A549 (cell line): Measurements from ENCODE around the gene ALOX15B. TPM values are rescaled to one million over a fixed set of nuclear protein-coding genes. Genes with fewer than 3 reads are reported as not detected.

Experiments
- ATAC-seq, 2 experiments: fragments of 200-7000 bp in 1 of 2; fragments of >200 bp in 1 of 2; cut with Nextera tagmentation in 1 of 2; cut with Tn5 transposase in 1 of 2; 3 replicates each; pipeline versions ENCODE4 v1.8.0 to v1.9.1; 2018 to 2020; ENCODE audit warnings: mild to moderate bottlenecking in 1 of 2, moderate library complexity in 1 of 2
- CTCF ChIA-PET: fragments of 300-600 bp; sonication (Branson Sonifier 250); formaldehyde crosslinking; extraction: SDS; loops from one replicate; lab custom pipeline; 2021; ENCODE audit warnings: antibody characterized with exemption, inconsistent platforms; lab: Yijun Ruan, JAX
- POLR2A ChIA-PET: fragments of 350-600 bp; formaldehyde crosslinking; extraction: SDS; loops from one replicate; lab custom pipeline; 2021; ENCODE audit warnings: antibody characterized with exemption, inconsistent platforms; lab: Yijun Ruan, JAX
- DNase-seq, 2 experiments: peaks; one replicate each; pipeline versions ENCODE4 v3.0.0 to v3.0.0-alpha.2; 2011 to 2016; ENCODE audit warnings: low read depth in 1 of 2, low spot score in 1 of 2
- FAIRE-seq: peaks from 2 replicates; lab custom pipeline; 2011; peaks lifted over from hg19 to GRCh38; lab: Jason Lieb, UNC
- H3K27ac ChIP-seq, 2 experiments: fragments of >200 bp; sonication (Bioruptor Twin); formaldehyde crosslinking; 3 replicates each; pipeline ENCODE4 v1.5.1; 2016 to 2017
- H3K4me1 ChIP-seq: fragments of >200 bp; sonication (Bioruptor Twin); formaldehyde crosslinking; 3 replicates; pipeline ENCODE4 v1.6.1; 2016
- H3K4me2 ChIP-seq: fragments of >200 bp; sonication (Bioruptor Twin); formaldehyde crosslinking; 3 replicates; pipeline ENCODE4 v1.6.1; 2016
- H3K4me3 ChIP-seq: fragments of >200 bp; sonication (Bioruptor Twin); formaldehyde crosslinking; 3 replicates; pipeline ENCODE4 v1.5.1; 2016
- H3K9me3 ChIP-seq: fragments of >200 bp; sonication (Bioruptor Twin); formaldehyde crosslinking; 3 replicates; pipeline ENCODE4 v1.6.1; 2016
- CEBPB ChIP-seq, 2 experiments: fragments of >200 bp in 1 of 2; sonication (Bioruptor Twin) in 1 of 2; formaldehyde crosslinking in 1 of 2; IDR thresholded peaks; 2 replicates each; pipeline ENCODE4 v1.6.1; 2012 to 2016
- FOSB ChIP-seq: fragments of 250-450 bp; sonication (Bioruptor Pico); IDR thresholded peaks from 2 replicates; pipeline ENCODE4 v1.5.0; 2020; ENCODE audit warnings: mild to moderate bottlenecking, moderate library complexity
- FOXS1 ChIP-seq: fragments of 250-450 bp; sonication (Bioruptor Pico); IDR thresholded peaks from 2 replicates; pipeline ENCODE4 v1.5.0; 2020; ENCODE audit warnings: mild to moderate bottlenecking, moderate library complexity
- HOXA7 ChIP-seq: fragments of 250-450 bp; sonication (Bioruptor Pico); IDR thresholded peaks from 2 replicates; pipeline ENCODE4 v1.5.0; 2020; ENCODE audit warnings: mild to moderate bottlenecking, moderate library complexity
- HOXB13 ChIP-seq: fragments of 250-450 bp; sonication (Bioruptor Pico); IDR thresholded peaks from 2 replicates; pipeline ENCODE4 v1.5.0; 2020; ENCODE audit warnings: low read depth, mild to moderate bottlenecking, moderate library complexity
- HOXB5 ChIP-seq: fragments of 250-450 bp; sonication (Bioruptor Pico); IDR thresholded peaks from 2 replicates; pipeline ENCODE4 v1.5.0; 2020; ENCODE audit warnings: mild to moderate bottlenecking, moderate library complexity
- JUN ChIP-seq, 2 experiments: fragments of >200 bp; sonication (Bioruptor Twin); formaldehyde crosslinking; IDR thresholded peaks; 2 replicates in 1 of 2; 3 replicates in 1 of 2; pipeline ENCODE4 v1.6.1; 2016 to 2017
- KDM5A ChIP-seq: fragments of 200-600 bp; sonication (generic); IDR thresholded peaks from 2 replicates; pipeline ENCODE4 v1.6.1; 2016; ENCODE audit warnings: antibody characterized with exemption, mild to moderate bottlenecking
- NFE2L2 ChIP-seq: fragments of 150-350 bp; conservative IDR thresholded peaks from 2 replicates; pipeline ENCODE4 v1.6.1; 2014; ENCODE audit warnings: low read length
- NPAS2 ChIP-seq: fragments of 250-450 bp; sonication (Bioruptor Pico); IDR thresholded peaks from 2 replicates; pipeline ENCODE4 v1.8.0; 2022; ENCODE audit warnings: mild to moderate bottlenecking, moderate library complexity, borderline replicate concordance
- NR3C1 ChIP-seq: fragments of >200 bp; sonication (Bioruptor Twin); formaldehyde crosslinking; IDR thresholded peaks from 3 replicates; pipeline ENCODE4 v1.6.1; 2017
- POLR2AphosphoS2 ChIP-seq: conservative IDR thresholded peaks from 2 replicates; pipeline ENCODE4 v1.6.1; 2012; ENCODE audit warnings: low read length, improper control_type of control experiment, inconsistent platforms
- RCOR1 ChIP-seq: fragments of 150-350 bp; IDR thresholded peaks from 2 replicates; pipeline ENCODE4 v1.6.1; 2014; ENCODE audit warnings: antibody characterized with exemption, low read length, low read depth
- RNF2 ChIP-seq: fragments of 200-600 bp; sonication (generic); IDR thresholded peaks from 2 replicates; pipeline ENCODE4 v1.6.1; 2016; ENCODE audit warnings: low read depth, mild to moderate bottlenecking, antibody characterized with exemption, moderate library complexity, borderline replicate concordance
- SMC3 ChIP-seq: fragments of >200 bp; sonication (Bioruptor Twin); formaldehyde crosslinking; IDR thresholded peaks from 3 replicates; pipeline ENCODE4 v1.6.1; 2018; ENCODE audit warnings: inconsistent platforms
- TFCP2L1 ChIP-seq: fragments of 250-450 bp; sonication (Bioruptor Pico); IDR thresholded peaks from 2 replicates; pipeline ENCODE4 v1.5.0; 2021; ENCODE audit warnings: mild to moderate bottlenecking
- ZC3H11A ChIP-seq: fragments of 450-650 bp; IDR thresholded peaks from 2 replicates; pipeline ENCODE4 v1.6.1; 2014; ENCODE audit warnings: antibody characterized with exemption, mild to moderate bottlenecking
- ZFP36 ChIP-seq: fragments of 450-650 bp; IDR thresholded peaks from 2 replicates; pipeline ENCODE4 v1.6.1; 2014; ENCODE audit warnings: borderline replicate concordance; ENCODE audit not compliant: partially characterized antibody
- ZNF302 ChIP-seq: fragments of 250-450 bp; sonication (Bioruptor Pico); IDR thresholded peaks from 2 replicates; pipeline ENCODE4 v1.9.0; 2021; ENCODE audit warnings: inconsistent platforms, mild to moderate bottlenecking, moderate library complexity
- WGBS: methylation state at CpG from one replicate; pipeline ENCODE4 v1.1.6; 2017; ENCODE audit errors: missing lambda C conversion rate; 5-methylcytosine and 5-hydroxymethylcytosine counted together
- polyA plus RNA-seq, 4 experiments: library from polyadenylated mRNA; depleted of rRNA in 3 of 4; stranded (reverse); fragments of >200 nt; fragmentation: RNase III in 1 of 4; extraction: RNeasy Plus Mini Kit Qiagen cat#74134 plus additional on column Dnase treatment in 1 of 4; gene quantifications; 2 replicates in 3 of 4; 3 replicates in 1 of 4; pipeline ENCODE4 v1.2.3, GENCODE V29; 2011 to 2017
- TF ChIP-seq, protein P1 (sequence below): fragments of >200 bp; sonication (Bioruptor Twin); formaldehyde crosslinking; IDR thresholded peaks from 3 replicates; pipeline ENCODE4 v1.5.1; 2016
- TF ChIP-seq, protein P2 (sequence below): fragments of 450-650 bp; IDR thresholded peaks from 2 replicates; pipeline ENCODE4 v1.6.1; 2014; ENCODE audit warnings: antibody characterized with exemption
- TF ChIP-seq, protein P3 (sequence below): fragments of 250-450 bp; sonication (Bioruptor Pico); IDR thresholded peaks from 2 replicates; pipeline ENCODE4 v1.5.0; 2021; ENCODE audit warnings: mild to moderate bottlenecking, moderate library complexity, borderline replicate concordance
- TF ChIP-seq, protein P4 (sequence below): IDR thresholded peaks from 2 replicates; pipeline ENCODE4 v1.6.1; 2012; ENCODE audit warnings: low read depth, borderline replicate concordance
- TF ChIP-seq, protein P5 (sequence below): fragments of >200 bp; sonication (Bioruptor Twin); formaldehyde crosslinking; IDR thresholded peaks from 2 replicates; pipeline ENCODE4 v1.6.1; 2016

The ALOX15B gene
- polyA plus RNA-seq, 2 of the 4 experiments (the other 2 are of a cell fraction), result not detected

DNA sequence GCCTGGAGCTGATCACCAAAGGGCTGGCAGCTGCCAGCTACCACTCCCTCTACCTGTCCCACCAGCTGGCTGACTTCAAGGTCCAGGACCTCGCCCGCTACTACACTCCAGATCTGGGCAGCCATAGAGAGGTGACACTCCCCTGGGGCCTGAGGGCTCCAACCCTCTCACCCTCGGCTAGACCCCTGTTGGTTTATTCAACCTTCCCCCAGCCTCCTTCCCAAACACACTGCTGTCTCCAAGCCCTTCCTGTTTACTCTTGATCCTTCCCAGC is 30.7 kb downstream of the ALOX15B start (continued):
- TF ChIP-seq, protein P1, sequence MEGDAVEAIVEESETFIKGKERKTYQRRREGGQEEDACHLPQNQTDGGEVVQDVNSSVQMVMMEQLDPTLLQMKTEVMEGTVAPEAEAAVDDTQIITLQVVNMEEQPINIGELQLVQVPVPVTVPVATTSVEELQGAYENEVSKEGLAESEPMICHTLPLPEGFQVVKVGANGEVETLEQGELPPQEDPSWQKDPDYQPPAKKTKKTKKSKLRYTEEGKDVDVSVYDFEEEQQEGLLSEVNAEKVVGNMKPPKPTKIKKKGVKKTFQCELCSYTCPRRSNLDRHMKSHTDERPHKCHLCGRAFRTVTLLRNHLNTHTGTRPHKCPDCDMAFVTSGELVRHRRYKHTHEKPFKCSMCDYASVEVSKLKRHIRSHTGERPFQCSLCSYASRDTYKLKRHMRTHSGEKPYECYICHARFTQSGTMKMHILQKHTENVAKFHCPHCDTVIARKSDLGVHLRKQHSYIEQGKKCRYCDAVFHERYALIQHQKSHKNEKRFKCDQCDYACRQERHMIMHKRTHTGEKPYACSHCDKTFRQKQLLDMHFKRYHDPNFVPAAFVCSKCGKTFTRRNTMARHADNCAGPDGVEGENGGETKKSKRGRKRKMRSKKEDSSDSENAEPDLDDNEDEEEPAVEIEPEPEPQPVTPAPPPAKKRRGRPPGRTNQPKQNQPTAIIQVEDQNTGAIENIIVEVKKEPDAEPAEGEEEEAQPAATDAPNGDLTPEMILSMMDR, result no peak

DNA sequence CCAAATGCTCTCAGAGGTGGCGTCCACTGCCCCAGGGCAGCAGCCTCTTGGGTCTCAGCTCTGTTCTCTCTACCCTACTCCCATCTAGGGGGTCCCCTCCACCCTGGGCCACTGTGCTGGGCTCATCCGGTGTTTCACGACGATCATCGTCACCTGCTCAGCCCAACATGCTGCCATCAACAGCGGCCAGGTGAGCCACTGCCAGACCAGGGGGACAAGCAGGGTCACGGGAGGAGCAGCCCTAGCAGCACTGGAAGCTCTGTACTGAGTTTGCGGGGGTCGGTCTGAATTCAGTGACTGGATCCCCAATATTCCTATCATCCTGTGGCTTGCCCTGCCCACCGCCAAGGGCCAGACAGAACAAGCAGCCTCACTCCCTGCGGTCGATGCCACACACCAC is 32.6 kb downstream of the ALOX15B start:
- 80% methylated on average over 12 of the region's 12 CpGs for WGBS
- no peak for ATAC-seq
- Histone ChIP-seq H3K4me3 (no peak overlapping the region), H3K27ac (no peak overlapping the region), H3K9me3 (no peaks in the 10 kb centered on the region), H3K4me2 (no peak overlapping the region), H3K4me1 (peaks cover 16% of the 10 kb centered on the region)
- no peak for DNase-seq
- ChIA-PET POLR2A (no interaction called here), CTCF (interaction anchor here (0.5 to 27.4 kb wide), 11 partner anchors 8 to 1281 kb away, joined by 3 to 1490 read pairs (median 5); partner anchors contain the start of genes ALOX12B, ALOXE3 and AURKB)
- FAIRE-seq, result no peak
- TF ChIP-seq, protein P2, sequence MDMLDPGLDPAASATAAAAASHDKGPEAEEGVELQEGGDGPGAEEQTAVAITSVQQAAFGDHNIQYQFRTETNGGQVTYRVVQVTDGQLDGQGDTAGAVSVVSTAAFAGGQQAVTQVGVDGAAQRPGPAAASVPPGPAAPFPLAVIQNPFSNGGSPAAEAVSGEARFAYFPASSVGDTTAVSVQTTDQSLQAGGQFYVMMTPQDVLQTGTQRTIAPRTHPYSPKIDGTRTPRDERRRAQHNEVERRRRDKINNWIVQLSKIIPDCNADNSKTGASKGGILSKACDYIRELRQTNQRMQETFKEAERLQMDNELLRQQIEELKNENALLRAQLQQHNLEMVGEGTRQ, result no peak
- TF ChIP-seq POLR2AphosphoS2 (no peak), JUN (IDR thresholded peaks at IDR 0.05) (no peak), FOXS1 (no peak), NPAS2 (no peak), RNF2 (no peak), ZNF302 (no peak), SMC3 (no peak)
- TF ChIP-seq, all 56 proteins: peak for 0

DNA sequence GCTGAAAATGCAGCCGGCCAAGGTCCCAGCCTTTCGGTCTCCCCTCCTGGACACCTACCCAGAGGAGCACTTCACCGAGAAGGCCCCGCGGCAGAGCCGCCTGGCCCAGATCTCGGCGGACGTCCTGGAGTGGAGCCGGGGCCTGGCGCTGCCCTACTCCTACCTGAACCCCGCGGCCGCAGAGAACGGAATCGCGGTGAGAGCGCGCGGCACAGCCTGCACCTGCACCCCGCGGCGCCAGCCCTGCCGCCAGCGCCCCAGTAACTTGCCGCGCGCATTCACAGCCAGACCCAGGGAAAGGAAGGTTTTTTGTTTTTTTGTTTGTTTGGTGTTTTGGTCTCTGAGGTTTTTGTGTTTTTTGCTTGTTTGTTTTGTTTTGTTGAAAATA is 33.5 kb downstream of the ALOX15B start:
- no peak for FAIRE-seq
- no peak overlapping the region for H3K4me3 ChIP-seq
- no peak for ATAC-seq
- no peak for TF ChIP-seq FOSB (CRISPR knock-in tag)
- TF ChIP-seq, all 56 proteins: peak for 0
- ChIA-PET POLR2A (no interaction called here), CTCF (interaction anchor here (0.7 to 27.4 kb wide), 8 partner anchors 7 to 160 kb away, joined by 3 to 1490 read pairs (median 28); partner anchors contain the start of genes ALOX12B and ALOXE3)
- H3K4me1 ChIP-seq, result peaks cover 16% of the 10 kb centered on the region
- 84% methylated on average over 28 of the region's 28 CpGs for WGBS
- DNase-seq, result no peak
- H3K27ac ChIP-seq, result no peak overlapping the region
- no peak overlapping the region for H3K4me2 ChIP-seq
- no peaks in the 10 kb centered on the region for H3K9me3 ChIP-seq

DNA sequence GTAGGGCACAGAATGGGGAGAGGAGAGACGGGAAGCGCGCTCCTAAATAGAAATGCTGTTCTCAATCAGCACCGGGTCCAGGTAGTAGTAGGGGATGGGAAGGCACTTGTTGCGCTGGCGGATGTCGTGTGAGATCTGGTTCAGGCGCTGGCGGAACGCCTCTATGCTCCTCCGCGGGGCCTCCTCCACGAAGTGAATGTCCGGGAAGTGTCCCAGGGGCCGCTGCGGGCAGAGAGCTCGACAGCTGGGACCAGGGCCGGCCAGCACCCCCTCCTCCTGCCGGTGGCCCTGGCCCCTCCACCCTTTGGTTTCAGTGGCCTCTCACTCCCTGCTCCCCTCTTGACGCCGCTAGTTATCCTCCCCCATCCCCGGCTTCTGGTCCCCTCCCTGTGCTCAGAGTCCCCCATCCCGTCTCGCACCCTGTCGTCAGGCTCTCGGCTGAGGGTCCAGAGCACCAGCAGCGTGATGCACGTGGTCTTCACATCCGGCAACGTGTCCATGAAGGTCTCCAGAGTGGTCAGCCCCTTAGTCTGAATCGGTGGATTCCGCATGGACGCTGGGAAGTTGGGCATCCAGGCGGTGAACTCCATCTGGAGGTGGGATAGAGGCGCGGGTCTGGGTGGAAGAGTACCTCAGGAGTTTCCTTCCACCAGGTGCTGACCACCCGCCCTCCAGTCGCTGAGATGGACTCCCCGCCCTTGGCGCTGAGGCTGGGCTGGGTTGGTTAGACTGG is 34.0 kb downstream of the ALOX15B start:
- ChIA-PET CTCF (interaction anchor here (0.6 to 27.4 kb wide), 43 partner anchors 13 to 326 kb away, joined by 3 to 1490 read pairs (median 4); partner anchors contain the start of genes ALOX12B, ALOXE3, CNTROB and RNF227), POLR2A (interaction anchor here (0.7 kb wide), 1 partner anchor 13 kb away, joined by 3 read pairs; no protein-coding TSS in a partner anchor)
- no peak for DNase-seq
- TF ChIP-seq NR3C1, result no peak
- TF ChIP-seq, protein P3, sequence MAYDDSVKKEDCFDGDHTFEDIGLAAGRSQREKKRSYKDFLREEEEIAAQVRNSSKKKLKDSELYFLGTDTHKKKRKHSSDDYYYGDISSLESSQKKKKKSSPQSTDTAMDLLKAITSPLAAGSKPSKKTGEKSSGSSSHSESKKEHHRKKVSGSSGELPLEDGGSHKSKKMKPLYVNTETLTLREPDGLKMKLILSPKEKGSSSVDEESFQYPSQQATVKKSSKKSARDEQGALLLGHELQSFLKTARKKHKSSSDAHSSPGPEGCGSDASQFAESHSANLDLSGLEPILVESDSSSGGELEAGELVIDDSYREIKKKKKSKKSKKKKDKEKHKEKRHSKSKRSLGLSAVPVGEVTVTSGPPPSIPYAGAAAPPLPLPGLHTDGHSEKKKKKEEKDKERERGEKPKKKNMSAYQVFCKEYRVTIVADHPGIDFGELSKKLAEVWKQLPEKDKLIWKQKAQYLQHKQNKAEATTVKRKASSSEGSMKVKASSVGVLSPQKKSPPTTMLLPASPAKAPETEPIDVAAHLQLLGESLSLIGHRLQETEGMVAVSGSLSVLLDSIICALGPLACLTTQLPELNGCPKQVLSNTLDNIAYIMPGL (CRISPR knock-in tag), result no peak
- no peak for TF ChIP-seq HOXB13 (CRISPR knock-in tag)
- TF ChIP-seq TFCP2L1 (CRISPR knock-in tag), result no peak
- TF ChIP-seq NFE2L2, result no peak
- TF ChIP-seq, protein P4, sequence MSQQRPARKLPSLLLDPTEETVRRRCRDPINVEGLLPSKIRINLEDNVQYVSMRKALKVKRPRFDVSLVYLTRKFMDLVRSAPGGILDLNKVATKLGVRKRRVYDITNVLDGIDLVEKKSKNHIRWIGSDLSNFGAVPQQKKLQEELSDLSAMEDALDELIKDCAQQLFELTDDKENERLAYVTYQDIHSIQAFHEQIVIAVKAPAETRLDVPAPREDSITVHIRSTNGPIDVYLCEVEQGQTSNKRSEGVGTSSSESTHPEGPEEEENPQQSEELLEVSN, result no peak
- TF ChIP-seq RCOR1, result no peak
- no peak for TF ChIP-seq KDM5A
- TF ChIP-seq HOXA7 (CRISPR knock-in tag), result no peak
- no peak for TF ChIP-seq HOXB5 (CRISPR knock-in tag)
- TF ChIP-seq CEBPB (IDR thresholded peaks at IDR 0.05), result no peak
- TF ChIP-seq, protein P5, sequence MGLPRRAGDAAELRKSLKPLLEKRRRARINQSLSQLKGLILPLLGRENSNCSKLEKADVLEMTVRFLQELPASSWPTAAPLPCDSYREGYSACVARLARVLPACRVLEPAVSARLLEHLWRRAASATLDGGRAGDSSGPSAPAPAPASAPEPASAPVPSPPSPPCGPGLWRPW, result no peak
- no peak for TF ChIP-seq ZFP36
- no peak for TF ChIP-seq ZC3H11A
- WGBS, result 64% methylated on average over 33 of the region's 40 CpGs
- H3K4me1 ChIP-seq, result peaks cover 16% of the 10 kb centered on the region
- ATAC-seq, result peak; percentile 4 to 17; a peak in 3 of 6 replicates
- peak overlapping the region; percentile 87 for H3K4me2 ChIP-seq
- no peaks in the 10 kb centered on the region for H3K9me3 ChIP-seq
- no peak for FAIRE-seq
- peak overlapping the region; percentile 34; the same call in 1 of the 3 replicates for H3K4me3 ChIP-seq
- H3K27ac ChIP-seq, result no peak overlapping the region; a peak in 2 of 6 replicates
